DND-41 (cell line): ENCODE data around the gene TGM2.
"Not testable (repeated sequence)": the region's sequence is repeated elsewhere in the genome, so short reads cannot be mapped to it uniquely, and the experiment has no call there.

Experiments
- ATAC-seq: fragments of 200-7000 bp; cut with Tn5 transposase; 3 replicates; pipeline ENCODE4 v1.9.1; 2021; ENCODE audit warnings: low read depth; ENCODE audit not compliant: insufficient read depth
- DNase-seq: peaks from one replicate; pipeline ENCODE4 v3.0.0-alpha.2; 2020
- H2AFZ ChIP-seq: 2 replicates; pipeline ENCODE4 v1.6.0; 2012; ENCODE audit warnings: low read depth, low read length
- H3K27ac ChIP-seq: 2 replicates; pipeline ENCODE4 v1.5.1; 2012; ENCODE audit warnings: low read length, inconsistent platforms
- H3K27me3 ChIP-seq: fragments of 200-600 bp; sonication (generic); 2 replicates; pipeline ENCODE4 v1.6.0; 2012; ENCODE audit warnings: low read length, mild to moderate bottlenecking, inconsistent platforms; ENCODE audit not compliant: insufficient read depth, poor library complexity
- H3K36me3 ChIP-seq: 2 replicates; pipeline ENCODE4 v1.5.1; 2012; ENCODE audit warnings: low read length, inconsistent platforms; ENCODE audit not compliant: insufficient read depth
- H3K4me1 ChIP-seq: 2 replicates; pipeline ENCODE4 v1.5.1; 2012; ENCODE audit warnings: mild to moderate bottlenecking, low read length; ENCODE audit not compliant: insufficient read depth
- H3K4me2 ChIP-seq: 2 replicates; pipeline ENCODE4 v1.6.0; 2012; ENCODE audit warnings: mild to moderate bottlenecking, moderate library complexity, low read length, inconsistent platforms; ENCODE audit not compliant: insufficient read depth
- H3K4me3 ChIP-seq, 2 experiments: fragments of 200-600 bp in 1 of 2; shearing (Covaris generic) in 1 of 2; 2 replicates each; pipeline ENCODE4 v1.5.1; 2012 to 2016; ENCODE audit warnings: inconsistent platforms in 2 of 2, low read length in 2 of 2, mild to moderate bottlenecking in 2 of 2, low read depth in 1 of 2, moderate library complexity in 1 of 2
- H3K79me2 ChIP-seq: 2 replicates; pipeline ENCODE4 v1.6.0; 2012; ENCODE audit warnings: low read length, inconsistent platforms; ENCODE audit not compliant: insufficient read depth
- H3K9ac ChIP-seq: 2 replicates; pipeline ENCODE4 v1.6.0; 2012; ENCODE audit warnings: low read depth, mild to moderate bottlenecking, inconsistent platforms, low read length, moderate library complexity
- H3K9me3 ChIP-seq: 2 replicates; pipeline ENCODE4 v1.5.1; 2012; ENCODE audit warnings: low read length, moderate library complexity, mild to moderate bottlenecking, inconsistent platforms; ENCODE audit not compliant: insufficient read depth, severe bottlenecking
- H4K20me1 ChIP-seq: 2 replicates; pipeline ENCODE4 v1.6.0; 2012; ENCODE audit warnings: low read length; ENCODE audit not compliant: insufficient read depth
- CTCF ChIP-seq: IDR thresholded peaks from 2 replicates; pipeline ENCODE4 v1.5.1; 2012; ENCODE audit warnings: borderline replicate concordance, low read length, moderate library complexity, mild to moderate bottlenecking; ENCODE audit not compliant: poor library complexity, severe bottlenecking; ENCODE audit errors: extremely low read depth
- EZH2 ChIP-seq: IDR thresholded peaks from 3 replicates; pipeline ENCODE4 v1.6.1; 2012; ENCODE audit warnings: borderline replicate concordance, low read depth, mild to moderate bottlenecking, moderate library complexity, low read length, inconsistent platforms; ENCODE audit not compliant: severe bottlenecking

The TGM2 gene

GRCh38 chr20:38106461-38106860 is 58.6 kb downstream of the TGM2 start:
- no peaks in the 10 kb centered on the region for H3K4me1 ChIP-seq
- H3K4me2 ChIP-seq = no peak overlapping the region

DNA sequence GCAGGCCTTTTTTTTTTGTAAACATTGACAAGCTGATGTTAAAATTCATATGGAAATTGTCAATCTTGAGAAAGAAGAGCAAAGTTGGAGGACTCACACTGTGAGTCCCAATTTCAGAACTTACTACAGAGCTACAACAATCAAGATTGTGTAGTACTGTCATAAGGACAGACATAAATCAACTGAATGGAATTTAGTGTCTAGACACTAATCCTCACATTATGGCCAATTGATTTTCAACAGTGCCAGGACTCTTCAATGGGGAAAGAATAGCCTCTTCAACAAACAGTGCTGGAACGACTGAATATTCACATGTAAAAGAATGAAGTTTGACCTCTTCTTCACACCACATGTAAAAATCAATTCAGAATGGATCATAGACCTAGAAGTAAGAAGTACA is 60.8 kb downstream of the TGM2 start:
- Histone ChIP-seq H2AFZ (no peak overlapping the region), H3K9ac (no peak overlapping the region), H3K36me3 (no peaks in the 10 kb centered on the region), H3K4me1 (no peaks in the 10 kb centered on the region), H3K27ac (no peak overlapping the region), H4K20me1 (no peaks in the 10 kb centered on the region), H3K79me2 (no peaks in the 10 kb centered on the region), H3K4me3 (no peak overlapping the region), H3K27me3 (no peaks in the 10 kb centered on the region), H3K9me3 (no peaks in the 10 kb centered on the region), H3K4me2 (no peak overlapping the region)
- TF ChIP-seq EZH2 (no peak), CTCF (no peak)
- ATAC-seq (no peak), DNase-seq (no peak)

More at GRCh38 chr20:38106461-38106860, 58.6 kb downstream of the TGM2 start:
- Histone ChIP-seq H3K9ac (no peak overlapping the region), H3K36me3 (no peaks in the 10 kb centered on the region), H3K27ac (no peak overlapping the region), H3K27me3 (no peaks in the 10 kb centered on the region), H3K79me2 (no peaks in the 10 kb centered on the region), H3K4me3 (no peak overlapping the region), H3K9me3 (no peaks in the 10 kb centered on the region), H2AFZ (no peak overlapping the region), H4K20me1 (no peaks in the 10 kb centered on the region)
- DNase-seq (no peak), ATAC-seq (no peak)
- TF ChIP-seq CTCF = no peak
- no peak for TF ChIP-seq EZH2

GRCh38 chr20:38102206-38102605 is 62.9 kb downstream of the TGM2 start:
- H3K79me2 ChIP-seq, ATAC-seq, H4K20me1 ChIP-seq, H3K27me3 ChIP-seq, H3K4me2 ChIP-seq, H3K4me3 ChIP-seq, H3K9me3 ChIP-seq, H3K27ac ChIP-seq, H3K9ac ChIP-seq, DNase-seq, H3K36me3 ChIP-seq, H3K4me1 ChIP-seq, H2AFZ ChIP-seq: not testable (repeated sequence)

DNA sequence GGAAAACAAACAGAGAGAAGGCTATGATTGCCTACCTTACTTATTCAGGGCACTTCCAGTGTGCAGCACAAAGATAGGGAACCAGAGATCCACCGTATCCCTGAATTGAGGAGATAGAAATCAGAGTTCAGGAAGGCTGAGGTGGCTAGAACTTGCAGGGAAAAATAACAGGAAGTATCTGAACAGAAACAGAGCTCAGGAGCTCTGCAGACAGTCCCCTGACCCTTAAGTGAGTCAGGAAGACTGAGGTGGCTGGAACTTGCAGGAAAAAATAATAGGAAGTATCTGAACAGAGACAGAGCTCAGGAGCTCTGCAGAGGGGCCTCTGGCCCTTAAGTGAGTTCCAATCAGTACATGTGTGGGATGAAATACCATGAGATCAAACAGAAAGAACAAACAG is 66.1 kb downstream of the TGM2 start:
- H3K79me2 ChIP-seq = no peaks in the 10 kb centered on the region
- no peaks in the 10 kb centered on the region for H4K20me1 ChIP-seq
- DNase-seq (no peak), ATAC-seq (no peak)
- no peaks in the 10 kb centered on the region for H3K36me3 ChIP-seq
- no peaks in the 10 kb centered on the region for H3K27me3 ChIP-seq
- H3K4me3 ChIP-seq = no peak overlapping the region
- H3K9me3 ChIP-seq = no peaks in the 10 kb centered on the region
- TF ChIP-seq CTCF (no peak), EZH2 (no peak)
- no peak overlapping the region for H3K4me2 ChIP-seq
- H3K9ac ChIP-seq = no peak overlapping the region
- H3K4me1 ChIP-seq = peaks cover 9% of the 10 kb centered on the region
- H3K27ac ChIP-seq = no peak overlapping the region
- H2AFZ ChIP-seq = no peak overlapping the region
